ENCODE measurements around the gene PANK4. TPM values are rescaled to one million over a fixed set of nuclear protein-coding genes. Genes with fewer than 3 reads are reported as not detected.

Gene PANK4
- total RNA-seq, 1 experiment from 2014 or later, result 24.4 TPM

- peak; percentile 35 for DNase-seq
- intact Hi-C loops (cut with micrococcal nuclease; ENCODE audit: unreplicated experiment), result no loop called here
- Mint-ChIP-seq H3K36me3 (ENCODE audit: insufficient read depth, unreplicated experiment) (peaks cover 8% of the 10 kb centered on the region), H3K9me3 (ENCODE audit: low read depth, unreplicated experiment) (no peaks in the 10 kb centered on the region), H3K4me1 (ENCODE audit: low read depth, unreplicated experiment) (peaks cover 16% of the 10 kb centered on the region), H3K4me3 (ENCODE audit: low read depth, unreplicated experiment) (no peak overlapping the region), H3K27me3 (ENCODE audit: unreplicated experiment) (no peaks in the 10 kb centered on the region), H3K27ac (ENCODE audit: unreplicated experiment) (peak overlapping the region; percentile 27)
- TF ChIP-seq, protein P1, sequence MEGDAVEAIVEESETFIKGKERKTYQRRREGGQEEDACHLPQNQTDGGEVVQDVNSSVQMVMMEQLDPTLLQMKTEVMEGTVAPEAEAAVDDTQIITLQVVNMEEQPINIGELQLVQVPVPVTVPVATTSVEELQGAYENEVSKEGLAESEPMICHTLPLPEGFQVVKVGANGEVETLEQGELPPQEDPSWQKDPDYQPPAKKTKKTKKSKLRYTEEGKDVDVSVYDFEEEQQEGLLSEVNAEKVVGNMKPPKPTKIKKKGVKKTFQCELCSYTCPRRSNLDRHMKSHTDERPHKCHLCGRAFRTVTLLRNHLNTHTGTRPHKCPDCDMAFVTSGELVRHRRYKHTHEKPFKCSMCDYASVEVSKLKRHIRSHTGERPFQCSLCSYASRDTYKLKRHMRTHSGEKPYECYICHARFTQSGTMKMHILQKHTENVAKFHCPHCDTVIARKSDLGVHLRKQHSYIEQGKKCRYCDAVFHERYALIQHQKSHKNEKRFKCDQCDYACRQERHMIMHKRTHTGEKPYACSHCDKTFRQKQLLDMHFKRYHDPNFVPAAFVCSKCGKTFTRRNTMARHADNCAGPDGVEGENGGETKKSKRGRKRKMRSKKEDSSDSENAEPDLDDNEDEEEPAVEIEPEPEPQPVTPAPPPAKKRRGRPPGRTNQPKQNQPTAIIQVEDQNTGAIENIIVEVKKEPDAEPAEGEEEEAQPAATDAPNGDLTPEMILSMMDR (IDR thresholded peaks at IDR 0.05; ENCODE audit: unreplicated experiment), result no peak
- BruUV-seq (replicated peaks), result no TSS peak
- CTCF ChIA-PET, result no interaction called here
Observed at GRCh38 chr1:2566101-2567045, 40.0 kb upstream of the PANK4 start.

DNA sequence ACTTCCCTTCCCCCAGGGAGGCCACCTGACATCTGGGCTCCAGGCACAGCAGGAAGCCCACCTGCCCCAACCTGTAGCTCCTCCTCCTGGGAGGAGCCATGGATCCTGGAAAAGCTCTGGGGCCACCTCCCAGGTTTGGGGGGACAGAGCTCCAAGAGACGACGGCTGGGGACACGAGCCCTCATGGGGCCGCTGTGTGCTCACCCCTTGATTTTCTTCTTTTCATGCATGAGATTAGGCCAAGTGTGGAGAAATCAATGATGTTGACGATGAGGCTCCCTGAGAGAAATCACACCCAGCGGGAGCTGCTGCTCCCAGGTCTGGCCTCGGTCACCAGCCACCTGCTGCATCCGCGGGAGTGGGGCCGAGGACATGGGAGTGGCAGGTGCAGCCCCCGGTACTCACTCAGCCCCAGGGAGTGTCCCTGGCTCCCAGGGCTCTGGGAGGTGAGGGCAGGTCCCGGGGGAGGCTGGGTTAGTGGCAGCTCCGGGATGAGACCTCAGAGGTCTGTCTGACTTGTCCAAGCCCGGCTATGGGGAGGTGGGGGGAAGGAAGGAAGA, 38.5 kb upstream of the PANK4 start:
- CTCF ChIA-PET, result interaction anchor here (1.1 kb wide), 1 partner anchor 9 kb away, joined by 3 read pairs; the partner anchor contains the start of gene TNFRSF14
- intact Hi-C loops (cut with micrococcal nuclease; ENCODE audit: unreplicated experiment), result no loop called here
- Mint-ChIP-seq H3K4me1 (ENCODE audit: low read depth, unreplicated experiment) (peaks cover 16% of the 10 kb centered on the region), H3K27ac (ENCODE audit: unreplicated experiment) (peak overlapping the region; percentile 27), H3K4me3 (ENCODE audit: low read depth, unreplicated experiment) (no peak overlapping the region), H3K27me3 (ENCODE audit: unreplicated experiment) (no peaks in the 10 kb centered on the region), H3K36me3 (ENCODE audit: insufficient read depth, unreplicated experiment) (peaks cover 12% of the 10 kb centered on the region), H3K9me3 (ENCODE audit: low read depth, unreplicated experiment) (no peaks in the 10 kb centered on the region)
- TF ChIP-seq, protein P1 (IDR thresholded peaks at IDR 0.05; ENCODE audit: unreplicated experiment), result no peak
- BruUV-seq (replicated peaks), result no TSS peak
- DNase-seq, result no peak

- Mint-ChIP-seq H3K9me3 (ENCODE audit: low read depth, unreplicated experiment) (no peaks in the 10 kb centered on the region), H3K4me1 (ENCODE audit: low read depth, unreplicated experiment) (peaks cover 16% of the 10 kb centered on the region), H3K36me3 (ENCODE audit: insufficient read depth, unreplicated experiment) (peaks cover 12% of the 10 kb centered on the region), H3K27ac (ENCODE audit: unreplicated experiment) (no peak overlapping the region), H3K4me3 (ENCODE audit: low read depth, unreplicated experiment) (no peak overlapping the region), H3K27me3 (ENCODE audit: unreplicated experiment) (no peaks in the 10 kb centered on the region)
- BruUV-seq (replicated peaks), result no TSS peak
- CTCF ChIA-PET, result interaction anchor here (1.1 kb wide), 1 partner anchor 8 kb away, joined by 3 read pairs; the partner anchor contains the start of gene TNFRSF14
- no peak for DNase-seq
- intact Hi-C loops (cut with micrococcal nuclease; ENCODE audit: unreplicated experiment), result no loop called here
- TF ChIP-seq, protein P1 (IDR thresholded peaks at IDR 0.05; ENCODE audit: unreplicated experiment), result no peak
Observed at GRCh38 chr1:2564006-2564814, 37.8 kb upstream of the PANK4 start.

GRCh38 chr1:2563205-2563604, 36.8 kb upstream of the PANK4 start:
- no peaks in the 10 kb centered on the region for H3K27me3 Mint-ChIP-seq (ENCODE audit: unreplicated experiment)
- BruUV-seq (replicated peaks), result no TSS peak
- no peak for DNase-seq
- no peak overlapping the region for H3K4me3 Mint-ChIP-seq (ENCODE audit: low read depth, unreplicated experiment)
- TF ChIP-seq, protein P1 (IDR thresholded peaks at IDR 0.05; ENCODE audit: unreplicated experiment), result no peak
- CTCF ChIA-PET, result no interaction called here
- H3K9me3 Mint-ChIP-seq (ENCODE audit: low read depth, unreplicated experiment), result no peaks in the 10 kb centered on the region
- peaks cover 6% of the 10 kb centered on the region for H3K36me3 Mint-ChIP-seq (ENCODE audit: insufficient read depth, unreplicated experiment)
- H3K4me1 Mint-ChIP-seq (ENCODE audit: low read depth, unreplicated experiment), result peaks cover 16% of the 10 kb centered on the region
- intact Hi-C loops (cut with micrococcal nuclease; ENCODE audit: unreplicated experiment), result no loop called here
- H3K27ac Mint-ChIP-seq (ENCODE audit: unreplicated experiment), result no peak overlapping the region
